HK-2 (cell line): ENCODE results near the gene KCNJ6.
"Not testable (repeated sequence)": the region's sequence is repeated elsewhere in the genome, so short reads cannot be mapped to it uniquely, and the experiment has no call there.

ENCODE experiments used
- DNase-seq: peaks from one replicate; pipeline ENCODE4 v3.0.0-alpha.2; 2018; ENCODE audit not compliant: unreplicated experiment

KCNJ6 gene

DNA sequence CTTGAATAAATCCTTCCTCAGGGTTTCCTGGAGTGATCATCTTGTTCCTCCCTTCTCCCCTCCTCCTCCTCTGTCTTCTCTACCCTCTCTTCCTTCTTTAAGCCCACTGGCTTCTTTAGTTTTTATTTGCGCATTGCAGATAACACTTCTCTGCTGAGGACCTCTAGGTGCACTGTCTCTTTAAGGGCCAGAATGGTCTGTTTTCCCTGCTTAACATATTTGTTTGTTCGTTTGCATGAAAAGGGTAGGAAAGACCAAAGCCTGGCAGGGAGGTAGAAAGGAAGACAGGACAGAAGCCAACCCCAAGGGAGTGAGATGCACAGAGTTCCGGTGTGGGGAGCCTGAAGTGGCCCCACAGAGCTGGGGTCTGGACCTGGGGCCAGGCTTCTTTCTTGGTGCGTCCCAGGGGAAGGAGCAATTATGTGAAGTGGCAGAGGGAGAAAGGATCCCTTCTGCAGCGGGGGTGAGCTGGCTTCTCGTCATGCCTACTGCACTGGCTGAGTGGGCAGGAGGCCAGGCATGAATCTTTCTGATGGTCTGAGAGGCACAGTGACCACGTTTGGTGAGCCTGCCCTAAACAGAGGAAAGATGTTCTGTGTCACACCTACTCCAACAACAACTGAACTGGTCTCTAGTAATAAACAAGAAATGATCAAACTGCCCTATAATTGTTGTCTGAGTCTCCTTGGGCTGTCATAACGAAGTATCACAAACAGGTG lies 232.7 kb downstream of the KCNJ6 start:
- DNase-seq, result no peak

GRCh38 chr21:37682966-37683365 lies 233.3 kb downstream of the KCNJ6 start:
- DNase-seq, result no peak

- no peak for DNase-seq
Measured at GRCh38 chr21:37677006-37677405, 239.3 kb downstream of the KCNJ6 start.

GRCh38 chr21:37675202-37675801 lies 241.0 kb downstream of the KCNJ6 start:
- DNase-seq, result peak; percentile 24

DNA sequence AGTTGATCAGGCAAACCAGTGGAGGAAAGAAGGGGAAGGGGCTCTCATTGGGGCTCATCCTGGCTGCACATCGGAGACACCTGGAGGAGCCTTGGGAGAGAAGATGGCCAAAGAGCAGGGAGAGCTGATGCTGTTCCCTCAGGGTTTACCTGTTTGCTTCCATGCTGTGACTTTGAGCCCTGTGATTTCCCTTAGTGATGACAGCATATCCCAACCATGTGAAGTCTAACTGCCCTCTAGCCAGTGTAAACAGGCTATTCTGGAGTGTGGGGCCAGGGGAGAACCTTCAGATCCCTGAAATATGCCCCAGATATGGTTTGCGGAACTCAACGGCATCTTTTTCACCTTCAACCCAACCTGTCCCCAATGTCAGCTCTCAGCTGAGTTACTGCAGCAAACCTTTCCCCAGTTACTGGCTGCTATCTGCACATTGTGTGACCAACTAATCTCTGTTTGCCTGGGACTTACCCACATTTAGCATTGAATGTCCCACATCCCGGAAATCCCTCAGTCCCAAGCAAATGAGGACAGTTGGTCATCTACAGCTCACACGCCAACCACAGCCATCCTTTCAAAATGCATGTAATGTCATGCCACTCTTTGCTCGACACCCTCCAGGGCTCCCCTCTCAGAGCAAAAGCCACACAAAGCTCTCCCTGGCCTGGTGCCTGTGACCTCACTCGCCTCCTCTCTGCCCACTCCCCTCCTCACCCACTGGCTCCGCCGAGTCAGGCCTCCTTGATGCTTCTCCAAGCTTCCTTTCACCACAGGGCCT lies 242.3 kb downstream of the KCNJ6 start:
- no peak for DNase-seq

- DNase-seq, result no peak
Measured at GRCh38 chr21:37671381-37671780, 244.9 kb downstream of the KCNJ6 start.

DNA sequence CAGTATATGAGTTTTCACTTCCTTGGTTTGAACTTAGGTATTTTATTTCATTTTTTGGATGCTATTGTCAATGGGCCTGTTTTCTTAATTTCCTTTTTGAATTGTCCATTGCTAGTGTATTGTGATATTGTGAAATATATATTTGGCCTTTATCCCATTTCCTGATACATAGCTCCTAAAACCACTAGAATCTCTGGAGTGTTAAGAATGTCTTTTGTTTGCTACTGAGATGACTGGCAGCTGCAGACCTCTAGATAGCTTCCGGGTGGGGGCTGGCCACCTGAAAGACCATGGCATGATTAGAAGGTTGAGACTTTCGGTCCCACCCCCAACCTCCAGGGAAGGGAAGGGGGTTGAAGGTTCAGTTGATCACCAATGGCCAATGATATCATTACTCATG lies 245.4 kb downstream of the KCNJ6 start:
- no peak for DNase-seq

- no peak for DNase-seq
Measured at GRCh38 chr21:37669249-37669648, 247.0 kb downstream of the KCNJ6 start.

DNA sequence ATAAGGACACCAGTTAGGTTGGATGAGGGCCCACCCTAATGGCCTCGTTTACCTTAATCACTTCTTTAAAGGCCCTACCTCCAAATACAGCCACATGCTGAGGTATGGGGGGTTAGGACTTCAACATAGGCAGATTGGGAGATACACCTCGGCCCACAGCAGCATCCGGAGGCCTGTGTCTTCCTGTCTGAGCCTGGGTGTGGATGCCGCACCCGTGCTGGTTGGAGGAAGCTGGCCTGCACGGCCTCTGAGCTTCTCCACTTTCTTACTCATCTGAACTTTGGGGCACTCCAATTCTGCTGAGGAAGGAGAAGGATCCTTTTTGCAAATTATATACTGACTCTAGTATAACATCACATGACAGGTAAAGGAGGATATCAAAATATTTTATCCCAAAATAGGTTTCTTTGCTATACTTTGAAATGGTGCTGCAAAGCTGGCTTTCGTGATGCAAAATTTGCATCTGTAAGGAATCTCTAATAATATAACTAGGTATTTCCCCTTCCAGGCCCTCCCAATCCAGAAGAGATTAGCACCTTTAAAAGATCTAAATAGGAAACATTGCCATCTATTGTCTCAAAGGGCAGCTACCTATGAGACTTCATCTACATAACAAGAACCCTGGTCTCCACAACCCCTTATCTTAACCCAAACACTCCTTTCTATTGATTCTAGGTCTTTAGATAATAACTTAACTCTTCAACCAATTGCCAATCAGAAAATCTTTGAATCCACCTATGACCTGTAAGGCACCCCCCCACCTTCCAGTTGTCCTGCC lies 247.6 kb downstream of the KCNJ6 start:
- DNase-seq, result no peak

GRCh38 chr21:37667380-37667779 lies 248.9 kb downstream of the KCNJ6 start:
- no peak for DNase-seq

DNA sequence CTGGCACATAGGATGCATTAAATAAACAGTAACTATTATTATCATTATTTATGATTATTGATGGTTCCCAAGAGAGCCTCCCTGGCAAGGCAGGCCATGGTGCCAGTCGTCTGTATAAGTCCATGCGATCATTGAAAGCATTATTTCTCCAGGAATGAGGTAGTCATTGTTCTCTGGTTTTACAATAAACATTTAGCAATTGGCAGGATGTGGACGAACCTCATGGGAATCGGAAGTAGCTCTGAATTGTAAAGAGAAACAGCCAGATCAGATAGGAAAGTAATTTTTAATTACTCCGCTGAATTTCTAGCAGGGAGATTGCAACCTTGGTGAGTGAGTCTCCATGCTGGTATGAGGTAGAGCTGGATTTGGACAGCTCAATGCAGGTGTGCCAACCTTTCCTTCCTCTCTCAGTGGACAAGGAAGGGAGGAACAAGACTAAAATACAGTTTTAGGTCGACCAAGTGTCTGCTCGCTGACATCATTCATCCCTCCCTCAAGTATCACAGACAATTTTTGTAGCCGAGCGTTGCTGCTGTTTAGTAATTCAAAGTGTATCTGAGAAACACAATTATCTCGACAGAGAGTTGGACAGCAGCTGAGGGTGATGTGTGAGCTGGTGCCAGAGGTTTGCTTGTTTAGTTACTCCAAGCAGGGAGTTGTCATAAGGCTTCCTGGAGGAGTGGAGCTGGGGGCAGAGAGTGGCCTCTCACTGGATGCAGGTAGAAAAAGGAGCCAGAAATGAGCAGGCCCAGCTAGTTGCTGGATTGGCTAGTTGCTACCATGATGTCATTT lies 250.8 kb downstream of the KCNJ6 start:
- DNase-seq, result no peak

- not testable (repeated sequence) for DNase-seq
Measured at GRCh38 chr21:37662227-37662626, 254.0 kb downstream of the KCNJ6 start.

GRCh38 chr21:37660709-37661108 lies 255.5 kb downstream of the KCNJ6 start:
- no peak for DNase-seq

DNA sequence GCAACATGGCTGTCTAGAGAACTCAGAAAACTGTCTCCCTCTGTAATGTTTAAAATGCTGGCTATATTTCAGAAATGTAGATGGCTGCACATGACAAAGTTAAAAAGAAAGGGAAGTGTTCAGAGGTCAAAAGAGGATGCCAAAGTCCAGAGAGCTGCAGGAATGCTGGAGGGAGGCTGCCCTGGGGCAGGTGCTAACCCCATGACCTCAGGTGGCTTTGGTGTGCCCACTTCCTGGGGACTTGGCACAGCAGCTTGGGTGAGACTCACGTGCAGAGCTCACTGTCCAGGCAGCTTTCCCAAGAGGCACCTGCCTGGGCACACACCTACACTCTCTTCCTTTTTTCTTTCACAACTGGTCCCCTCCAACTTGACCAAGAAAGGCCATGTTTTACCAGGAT lies 256.4 kb downstream of the KCNJ6 start:
- no peak for DNase-seq

- peak; percentile 5 for DNase-seq
Measured at GRCh38 chr21:37658817-37659458, 257.3 kb downstream of the KCNJ6 start.

DNA sequence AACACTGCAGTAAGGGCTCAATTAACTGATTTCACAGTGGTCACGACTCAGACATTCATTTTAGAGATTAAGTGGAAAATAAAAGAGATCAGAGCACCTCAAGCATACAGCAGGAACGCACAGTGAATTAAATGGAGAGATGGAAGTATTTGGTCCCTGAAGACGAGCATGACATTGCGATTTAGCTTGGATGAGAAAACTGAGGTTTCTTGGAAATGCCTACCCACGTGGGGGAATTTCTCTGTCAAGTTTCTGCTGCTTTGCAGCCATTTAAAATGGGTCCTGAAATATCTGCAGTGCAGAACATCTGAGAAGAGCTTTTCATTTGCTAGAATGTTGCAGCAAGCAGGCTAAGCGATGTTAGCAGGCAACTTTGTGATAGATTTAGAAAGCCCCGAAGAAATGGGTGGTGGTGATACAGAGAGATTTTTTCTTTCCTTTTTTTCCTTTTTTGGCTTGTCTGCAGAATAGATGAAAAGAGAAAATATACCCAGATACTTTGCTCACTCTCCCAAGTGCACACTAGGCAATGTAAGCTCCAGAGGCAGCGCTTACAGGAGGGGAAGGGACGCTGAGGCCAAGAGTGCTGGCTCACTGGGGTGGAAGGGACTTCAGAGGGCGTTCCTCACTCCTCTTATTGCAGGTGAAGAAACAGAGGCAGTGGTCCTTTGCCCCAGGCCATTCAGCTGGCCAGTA lies 258.0 kb downstream of the KCNJ6 start:
- DNase-seq, result no peak

DNA sequence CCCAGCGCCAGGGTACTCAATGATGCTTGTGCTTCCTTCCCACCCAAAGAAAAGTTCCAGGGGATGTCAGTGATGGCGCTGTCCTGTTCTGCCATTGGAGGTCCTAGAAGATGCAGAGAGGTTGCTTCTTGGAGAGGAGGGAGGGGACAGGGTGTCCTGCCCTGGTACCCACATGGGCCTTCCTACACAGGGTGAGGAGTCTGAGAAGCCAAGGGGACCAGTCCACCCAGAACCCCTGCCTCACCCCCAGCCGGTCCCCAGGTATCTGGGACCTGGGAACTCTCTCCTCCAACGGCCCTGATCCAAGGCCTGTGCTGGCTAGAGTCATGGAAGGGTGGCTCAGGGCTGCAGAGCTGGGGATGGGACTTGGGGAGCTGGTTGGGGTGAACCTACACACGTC lies 259.4 kb downstream of the KCNJ6 start:
- DNase-seq, result no peak

DNA sequence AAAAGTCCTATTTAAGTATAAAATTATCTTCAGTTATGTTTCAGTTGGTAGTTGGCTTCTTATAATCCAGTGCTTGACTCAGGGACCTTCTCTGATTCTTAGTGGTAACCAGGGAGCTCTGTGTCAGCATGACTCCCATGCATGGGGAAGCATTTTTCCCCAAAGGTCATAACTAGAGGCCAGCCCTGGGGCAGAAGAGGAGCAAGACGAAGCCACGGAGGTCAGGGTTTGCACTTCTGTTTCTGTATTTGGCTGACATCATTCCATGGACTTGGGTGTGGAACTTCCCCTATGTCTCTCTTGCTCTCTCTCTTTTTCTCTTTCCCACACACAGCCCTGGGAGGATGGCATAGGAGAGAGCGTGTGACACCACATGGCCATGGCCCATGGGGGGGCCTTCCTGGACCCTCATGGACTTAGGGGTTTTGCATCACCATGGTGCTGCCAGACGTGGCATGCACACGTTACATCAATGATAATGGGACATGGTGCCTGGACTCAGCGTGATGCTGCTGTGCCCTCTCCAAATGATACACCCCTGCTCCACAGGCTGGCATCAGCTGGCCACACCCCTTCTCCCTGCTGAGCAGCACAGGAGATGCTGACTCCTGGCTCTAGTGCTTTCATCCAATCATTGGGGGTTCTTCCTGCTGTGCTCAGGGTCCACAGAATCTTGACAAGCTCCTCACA lies 260.5 kb downstream of the KCNJ6 start:
- DNase-seq, result no peak

DNA sequence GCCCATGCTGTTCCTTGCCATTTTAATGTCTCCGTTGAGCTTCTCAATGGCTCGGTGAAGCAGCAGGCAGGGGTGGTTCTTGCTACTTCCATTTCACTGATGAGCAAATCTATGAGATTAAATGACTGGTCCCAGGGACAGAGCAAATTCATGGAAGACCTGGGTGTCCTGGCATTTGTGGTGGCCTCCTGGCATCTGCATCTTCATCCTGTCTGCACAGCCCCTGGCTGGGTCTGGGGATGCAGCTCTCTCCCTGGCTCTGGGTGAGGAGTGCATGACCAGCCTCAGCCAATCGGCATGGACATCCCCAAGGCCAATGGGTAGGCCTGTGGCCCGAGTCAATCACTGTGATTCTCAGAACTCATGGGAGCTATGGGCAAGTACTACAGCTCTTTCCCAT lies 261.7 kb downstream of the KCNJ6 start:
- no peak for DNase-seq

GRCh38 chr21:37653201-37653600 lies 263.1 kb downstream of the KCNJ6 start:
- no peak for DNase-seq
